ENCODE measurements around the gene DNM3. TPM values are rescaled to one million over a fixed set of nuclear protein-coding genes. Genes with fewer than 3 reads are reported as not detected.

Gene DNM3
- total and polyA plus RNA-seq, 9 of the 15 experiments (the other 6 are each of a cell fraction or from before 2014, with no cell fraction given): 0.08 to 0.36 (median 0.22) TPM; not detected in 1

- TF ChIP-seq CHD7 (IDR thresholded peaks at IDR 0.05; ENCODE audit: low read depth, low read length) (no peak), ZSCAN29 (IDR thresholded peaks at IDR 0.05) (no peak), BRD9 (IDR thresholded peaks at IDR 0.05; ENCODE audit: low read depth, partially characterized antibody) (no peak), SRSF3 (IDR thresholded peaks at IDR 0.05; ENCODE audit: insufficient read depth, low read length) (no peak), RNF219 (CRISPR knock-in tag; IDR thresholded peaks at IDR 0.05) (no peak), CTBP1 (IDR thresholded peaks at IDR 0.05; ENCODE audit: borderline replicate concordance) (no peak), ZBTB17 (CRISPR knock-in tag; IDR thresholded peaks at IDR 0.05) (no peak)
These were observed 263.9 kb downstream of the DNM3 start (continued) for GRCh38 chr1:172105230-172105629.
